Raji (cell line): ENCODE data around the gene WNT1.

Experiments
- POLR2A ChIP-seq: IDR thresholded peaks from 2 replicates; pipeline ENCODE4 v1.6.1; 2011; ENCODE audit warnings: low read depth, low read length, control low read depth; ENCODE audit not compliant: insufficient read depth

Gene WNT1

GRCh38 chr12:48982397-48983080 is 4.4 kb downstream of the WNT1 start:
- TF ChIP-seq POLR2A: no peak

GRCh38 chr12:48985475-48985897 is 7.4 kb downstream of the WNT1 start:
- TF ChIP-seq POLR2A: no peak

GRCh38 chr12:48985901-48986300 is 7.8 kb downstream of the WNT1 start:
- no peak for TF ChIP-seq POLR2A

- no peak for TF ChIP-seq POLR2A
These were observed 8.7 kb downstream of the WNT1 start for GRCh38 chr12:48986720-48987291.

GRCh38 chr12:48988030-48988649 is 10.0 kb downstream of the WNT1 start:
- no peak for TF ChIP-seq POLR2A

- no peak for TF ChIP-seq POLR2A
These were observed 12.4 kb downstream of the WNT1 start for GRCh38 chr12:48990552-48990951.

- no peak for TF ChIP-seq POLR2A
These were observed 13.3 kb downstream of the WNT1 start for GRCh38 chr12:48991247-48992050.

- TF ChIP-seq POLR2A: no peak
These were observed 15.7 kb downstream of the WNT1 start for GRCh38 chr12:48993787-48994186.

- no peak for TF ChIP-seq POLR2A
These were observed 16.3 kb downstream of the WNT1 start for GRCh38 chr12:48994224-48995085.

GRCh38 chr12:48995086-48995879 is 17.2 kb downstream of the WNT1 start:
- TF ChIP-seq POLR2A: 0 out of 2 replicates have a peak, but pooled peaks have one; percentile 2

GRCh38 chr12:48996794-48997718 is 18.9 kb downstream of the WNT1 start:
- no peak for TF ChIP-seq POLR2A

GRCh38 chr12:48997719-48998496 is 19.8 kb downstream of the WNT1 start:
- no peak for TF ChIP-seq POLR2A
